IMR-90 (cell line): Measurements from ENCODE around the gene OSBP2. TPM values are rescaled to one million over a fixed set of nuclear protein-coding genes. Genes with fewer than 3 reads are reported as not detected.

Experiments used
- ATAC-seq: fragments of 200-7000 bp; cut with Tn5 transposase; 2 replicates; pipeline ENCODE4 v1.9.1; 2020; ENCODE audit warnings: low read depth, mild to moderate bottlenecking, moderate library complexity
- BruUV-seq: library from RNA; stranded (reverse); fragments of 400-500 nt; replicated peaks from 2 replicates; lab custom pipeline; 2021; lab: Mats Ljungman, UMichigan
- CTCF ChIA-PET: fragments of 300-600 bp; formaldehyde crosslinking; extraction: SDS; loops from one replicate; lab custom pipeline; 2021; ENCODE audit warnings: antibody characterized with exemption; lab: Yijun Ruan, JAX
- POLR2A ChIA-PET: fragments of 300-600 bp; sonication (Branson Sonifier 250); formaldehyde crosslinking; loops from one replicate; lab custom pipeline; 2022; ENCODE audit warnings: antibody characterized with exemption; ENCODE audit not compliant: unreplicated experiment; lab: Charles Lee
- DNase-seq: peaks from one replicate; pipeline ENCODE4 v3.0.0; 2013
- H2AFZ ChIP-seq: replicated peaks from 2 replicates; pipeline ENCODE3; 2013; ENCODE audit warnings: low read length, mild to moderate bottlenecking; ENCODE audit not compliant: poor library complexity
- H2AK5ac ChIP-seq: 2 replicates; pipeline ENCODE4 v1.6.1; 2013; ENCODE audit warnings: low read depth, low read length, inconsistent platforms
- H2AK9ac ChIP-seq: replicated peaks from 2 replicates; pipeline ENCODE3; 2013; ENCODE audit warnings: mild to moderate bottlenecking, low read depth, low read length, moderate library complexity; ENCODE audit not compliant: poor library complexity
- H2BK120ac ChIP-seq: 2 replicates; pipeline ENCODE4 v1.6.1; 2013; ENCODE audit warnings: low read depth, low read length, inconsistent platforms
- H2BK15ac ChIP-seq: 3 replicates; pipeline ENCODE4 v1.6.1; 2013; ENCODE audit warnings: low read depth, low read length, inconsistent platforms
- H2BK20ac ChIP-seq: 2 replicates; pipeline ENCODE4 v1.6.1; 2013; ENCODE audit warnings: low read depth, mild to moderate bottlenecking, inconsistent platforms, low read length, moderate library complexity
- H2BK5ac ChIP-seq: 2 replicates; pipeline ENCODE4 v1.6.1; 2013; ENCODE audit warnings: mild to moderate bottlenecking, low read depth, low read length, inconsistent platforms; ENCODE audit not compliant: poor library complexity, severe bottlenecking
- H3K14ac ChIP-seq: replicated peaks from 2 replicates; pipeline ENCODE4 v1.6.1; 2013; ENCODE audit warnings: low read depth, low read length, inconsistent platforms
- H3K18ac ChIP-seq: 2 replicates; pipeline ENCODE4 v1.6.1; 2013; ENCODE audit warnings: low read depth, low read length, control low read depth
- H3K23ac ChIP-seq: 2 replicates; pipeline ENCODE4 v1.6.1; 2013; ENCODE audit warnings: low read depth, low read length, inconsistent platforms
- H3K27ac ChIP-seq: 2 replicates; pipeline ENCODE4 v1.5.1; 2013; ENCODE audit warnings: mild to moderate bottlenecking, control low read depth, low read length; ENCODE audit not compliant: insufficient read depth
- H3K27me3 ChIP-seq: 2 replicates; pipeline ENCODE4 v1.6.1; 2013; ENCODE audit warnings: low read length; ENCODE audit not compliant: control insufficient read depth, insufficient read depth
- H3K36me3 ChIP-seq: 2 replicates; pipeline ENCODE4 v1.6.1; 2013; ENCODE audit warnings: low read length, mixed read lengths; ENCODE audit not compliant: control insufficient read depth, insufficient read depth
- H3K4ac ChIP-seq: 2 replicates; pipeline ENCODE4 v1.6.1; 2013; ENCODE audit warnings: low read depth, low read length, inconsistent platforms
- H3K4me1 ChIP-seq: 2 replicates; pipeline ENCODE4 v1.6.1; 2013; ENCODE audit warnings: low read length, mixed read lengths; ENCODE audit not compliant: control insufficient read depth, insufficient read depth
- H3K4me2 ChIP-seq: 2 replicates; pipeline ENCODE4 v1.6.1; 2013; ENCODE audit warnings: low read depth, mild to moderate bottlenecking, control low read depth, low read length, moderate library complexity
- H3K4me3 ChIP-seq: 2 replicates; pipeline ENCODE4 v1.5.1; 2013; ENCODE audit warnings: low read depth, mild to moderate bottlenecking, control low read depth, low read length, moderate library complexity; ENCODE audit not compliant: insufficient read depth
- H3K56ac ChIP-seq: 2 replicates; pipeline ENCODE4 v1.6.1; 2013; ENCODE audit warnings: low read length, inconsistent platforms; ENCODE audit not compliant: insufficient read depth; ENCODE audit errors: extremely low read depth
- H3K79me1 ChIP-seq, 2 experiments: 2 replicates each; pipeline ENCODE4 v1.6.1; 2013; ENCODE audit warnings: low read length in 2 of 2, inconsistent platforms in 1 of 2, low read depth in 1 of 2
- H3K9ac ChIP-seq: 2 replicates; pipeline ENCODE4 v1.6.1; 2013; ENCODE audit warnings: low read depth, low read length, control low read depth
- H3K9me1 ChIP-seq: 2 replicates; pipeline ENCODE4 v1.6.1; 2013; ENCODE audit warnings: low read length, inconsistent platforms; ENCODE audit not compliant: insufficient read depth
- H3K9me3 ChIP-seq: 2 replicates; pipeline ENCODE4 v1.6.1; 2013; ENCODE audit warnings: low read length; ENCODE audit not compliant: control insufficient read depth, insufficient read depth
- H4K20me1 ChIP-seq: 2 replicates; pipeline ENCODE4 v1.6.1; 2013; ENCODE audit warnings: low read length, inconsistent platforms; ENCODE audit not compliant: insufficient read depth
- H4K5ac ChIP-seq: 2 replicates; pipeline ENCODE4 v1.6.1; 2013; ENCODE audit warnings: mild to moderate bottlenecking, low read depth, low read length, control low read depth
- H4K8ac ChIP-seq, 2 experiments: 2 replicates each; pipeline ENCODE4 v1.6.1; 2013; ENCODE audit warnings: low read depth in 2 of 2, low read length in 2 of 2, control low read depth in 1 of 2, inconsistent platforms in 1 of 2
- H4K91ac ChIP-seq: 2 replicates; pipeline ENCODE4 v1.6.1; 2013; ENCODE audit warnings: low read depth, low read length, inconsistent platforms; ENCODE audit not compliant: insufficient read depth
- BHLHE40 ChIP-seq: fragments of 150-350 bp; IDR thresholded peaks from 2 replicates; pipeline ENCODE4 v1.6.1; 2016; ENCODE audit warnings: mild to moderate bottlenecking, low read depth, low read length
- CEBPB ChIP-seq: IDR thresholded peaks from 2 replicates; pipeline ENCODE4 v1.6.1; 2012; ENCODE audit warnings: low read depth, low read length, improper control_type of control experiment
- CHD1 ChIP-seq: IDR thresholded peaks from 2 replicates; pipeline ENCODE4 v1.6.1; 2012; ENCODE audit warnings: low read depth, low read length, improper control_type of control experiment
- ELK1 ChIP-seq: fragments of 150-350 bp; IDR thresholded peaks from 2 replicates; pipeline ENCODE4 v1.6.1; 2016; ENCODE audit warnings: low read depth, mild to moderate bottlenecking, low read length, moderate library complexity, borderline replicate concordance
- MAFK ChIP-seq: IDR thresholded peaks from 2 replicates; pipeline ENCODE4 v1.6.1; 2012; ENCODE audit warnings: low read depth, low read length, improper control_type of control experiment
- MAZ ChIP-seq: IDR thresholded peaks from 2 replicates; pipeline ENCODE4 v1.6.1; 2012; ENCODE audit warnings: low read depth, mild to moderate bottlenecking, low read length, improper control_type of control experiment, moderate library complexity, borderline replicate concordance
- MXI1 ChIP-seq: IDR thresholded peaks from 2 replicates; pipeline ENCODE4 v1.6.1; 2012; ENCODE audit warnings: low read depth, mild to moderate bottlenecking, low read length, moderate library complexity, borderline replicate concordance
- NFE2L2 ChIP-seq: fragments of 150-350 bp; IDR thresholded peaks from 2 replicates; pipeline ENCODE4 v1.6.1; 2016; ENCODE audit warnings: low read depth, mild to moderate bottlenecking, low read length
- POLR2A ChIP-seq: IDR thresholded peaks from 2 replicates; pipeline ENCODE4 v1.6.1; 2012; ENCODE audit warnings: mild to moderate bottlenecking, low read depth, low read length
- RAD21 ChIP-seq: IDR thresholded peaks from 2 replicates; pipeline ENCODE4 v1.6.1; 2012; ENCODE audit warnings: low read length, improper control_type of control experiment
- RFX5 ChIP-seq: IDR thresholded peaks from 2 replicates; pipeline ENCODE4 v1.8.0; 2012; ENCODE audit warnings: low read depth, mild to moderate bottlenecking, low read length, moderate library complexity
- SMC3 ChIP-seq: fragments of 150-350 bp; IDR thresholded peaks from 2 replicates; pipeline ENCODE4 v1.6.1; 2016; ENCODE audit warnings: low read depth, mild to moderate bottlenecking, antibody characterized with exemption, low read length, moderate library complexity
- WGBS, 2 experiments: methylation state at CpG; one replicate each; pipeline versions ENCODE4 v1.1.5 to v1.1.7; 2013; ENCODE audit warnings: missing lambda C conversion rate in 2 of 2; ENCODE audit not compliant: insufficient read length in 1 of 2; ENCODE audit errors: extremely low coverage in 2 of 2; 5-methylcytosine and 5-hydroxymethylcytosine counted together
- dilution Hi-C: fragments of 300-500 bp; cut with HindIII; formaldehyde crosslinking; loops from one replicate; pipeline ENCODE4 v1.14.3; 2018; ENCODE audit warnings: low sequenced_read_pairs; ENCODE audit not compliant: unreplicated experiment
- in situ Hi-C: fragments of 300-500 bp; cut with MboI; formaldehyde crosslinking; loops from 3 replicates; pipeline ENCODE4 v1.14.3; 2019; ENCODE audit warnings: low sequenced_read_pairs, inconsistent platforms, mixed read lengths
- intact Hi-C: fragments of 100-400 bp; cut with micrococcal nuclease; formaldehyde crosslinking; loops from 2 replicates; pipeline ENCODE4 v1.10.0; 2022
- polyA plus RNA-seq, 3 experiments: library from polyadenylated mRNA; depleted of rRNA; stranded (reverse); fragments of >200 nt; gene quantifications; 2 replicates each; pipeline ENCODE4 v1.2.3, GENCODE V29; 2012; ENCODE audit warnings: low replicate concordance in 1 of 3
- total RNA-seq: library from RNA; depleted of rRNA; stranded (reverse); fragments of >200 nt; gene quantifications from 2 replicates; pipeline ENCODE4 v1.2.3, GENCODE V29; 2012
- TF ChIP-seq, protein P1 (sequence below): fragments of 150-350 bp; IDR thresholded peaks from 2 replicates; pipeline ENCODE4 v1.6.1; 2017; ENCODE audit warnings: mild to moderate bottlenecking, antibody characterized with exemption, low read length, low read depth

OSBP2 gene
- total and polyA plus RNA-seq, 2 of the 4 experiments (the other 2 are of a cell fraction) = 1.8 to 2.2 TPM

DNA sequence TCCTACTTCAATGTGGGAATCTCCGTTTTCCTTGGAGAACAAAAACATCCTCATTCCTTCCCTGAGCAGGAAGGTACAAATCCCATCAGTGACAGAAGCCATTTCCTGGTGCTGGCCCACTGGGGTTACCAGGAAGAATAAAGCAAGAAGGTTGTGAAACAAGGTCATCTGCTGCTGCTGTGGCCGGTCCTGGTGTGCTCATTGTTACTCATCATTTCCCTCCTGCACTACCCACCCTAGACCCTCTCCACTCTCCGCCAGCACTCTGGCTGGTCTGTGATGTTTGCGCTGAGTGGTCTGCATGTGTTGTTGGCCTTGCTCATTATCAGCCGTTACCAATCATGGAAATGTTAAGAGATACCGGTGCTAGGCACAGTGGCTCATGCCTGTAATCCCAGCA is 37.0 kb downstream of the OSBP2 start:
- peaks cover 3% of the 10 kb centered on the region; the same call in 1 of the 2 replicates for H3K4me1 ChIP-seq
- H3K27ac ChIP-seq = no peak overlapping the region
- no peak overlapping the region for H2BK15ac ChIP-seq
- H4K8ac ChIP-seq = no peak overlapping the region
- H3K14ac ChIP-seq = peak overlapping the region; percentile 46; the same call in 1 of the 2 replicates
- peak overlapping the region; percentile 30; the same call in 1 of the 2 replicates for H2BK120ac ChIP-seq
- ATAC-seq = no peak
- no TSS peak for BruUV-seq
- H3K27me3 ChIP-seq = no peaks in the 10 kb centered on the region
- intact Hi-C loops (no loop called here), dilution Hi-C loops (no loop called here), in situ Hi-C loops (no loop called here)
- no peak overlapping the region for H3K23ac ChIP-seq
- no peaks in the 10 kb centered on the region for H4K20me1 ChIP-seq
- no peaks in the 10 kb centered on the region for H3K36me3 ChIP-seq
- H3K79me1 ChIP-seq = peaks cover 0 to 3% of the 10 kb centered on the region in 2 experiments; a peak in 1 of 4 replicates
- DNase-seq = no peak
- H3K18ac ChIP-seq = no peak overlapping the region
- WGBS, 2 experiments = no CpG with 5 or more reads among the region's 6 CpGs
- ChIA-PET CTCF (no interaction called here), POLR2A (no interaction called here)
- peak overlapping the region; percentile 80; the same call in 1 of the 2 replicates for H2AK5ac ChIP-seq
- TF ChIP-seq CHD1 = no peak
- no peak for TF ChIP-seq MAZ
- TF ChIP-seq RFX5 = no peak
- no peak for TF ChIP-seq NFE2L2
- no peak for TF ChIP-seq CEBPB
- no peak for TF ChIP-seq SMC3
- TF ChIP-seq MXI1 = no peak
- TF ChIP-seq, protein P1, sequence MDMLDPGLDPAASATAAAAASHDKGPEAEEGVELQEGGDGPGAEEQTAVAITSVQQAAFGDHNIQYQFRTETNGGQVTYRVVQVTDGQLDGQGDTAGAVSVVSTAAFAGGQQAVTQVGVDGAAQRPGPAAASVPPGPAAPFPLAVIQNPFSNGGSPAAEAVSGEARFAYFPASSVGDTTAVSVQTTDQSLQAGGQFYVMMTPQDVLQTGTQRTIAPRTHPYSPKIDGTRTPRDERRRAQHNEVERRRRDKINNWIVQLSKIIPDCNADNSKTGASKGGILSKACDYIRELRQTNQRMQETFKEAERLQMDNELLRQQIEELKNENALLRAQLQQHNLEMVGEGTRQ = no peak
- no peak for TF ChIP-seq BHLHE40
- no peak for TF ChIP-seq POLR2A
- TF ChIP-seq RAD21 = no peak
- TF ChIP-seq ELK1 = no peak
- TF ChIP-seq MAFK = no peak
- H3K4me2 ChIP-seq = no peak overlapping the region
- no peak overlapping the region for H2BK5ac ChIP-seq
- peaks cover 13% of the 10 kb centered on the region for H3K9me1 ChIP-seq
- H2BK20ac ChIP-seq = 0 out of 2 replicates have a peak overlapping the region, but pooled peaks have one; percentile 50
- no peak overlapping the region; the same call in 1 of the 2 replicates for H4K91ac ChIP-seq
- no peak overlapping the region for H3K56ac ChIP-seq
- H3K4ac ChIP-seq = 0 out of 2 replicates have a peak overlapping the region, but pooled peaks have one; percentile 23
- H3K4me3 ChIP-seq = no peak overlapping the region
- no peak overlapping the region for H2AFZ ChIP-seq
- no peak overlapping the region for H4K5ac ChIP-seq
- peaks cover 2% of the 10 kb centered on the region; the same call in 1 of the 2 replicates for H3K9me3 ChIP-seq
- H3K9ac ChIP-seq = no peak overlapping the region
- peak overlapping the region; percentile 65 for H2AK9ac ChIP-seq
